HUES64 (cell line): ENCODE measurements around the gene CD58.
"Not testable (repeated sequence)": the region's sequence is repeated elsewhere in the genome, so short reads cannot be mapped to it uniquely, and the experiment has no call there.

Experiments
- H3K27ac ChIP-seq: 2 replicates; pipeline ENCODE4 v1.7.0; 2013; ENCODE audit warnings: low read depth, low read length, inconsistent platforms
- H3K27me3 ChIP-seq: 2 replicates; pipeline ENCODE4 v1.6.1; 2013; ENCODE audit warnings: mild to moderate bottlenecking, low read length; ENCODE audit not compliant: insufficient read depth
- H3K36me3 ChIP-seq: 2 replicates; pipeline ENCODE4 v1.6.1; 2013; ENCODE audit warnings: mild to moderate bottlenecking, low read length; ENCODE audit not compliant: insufficient read depth
- H3K4me1 ChIP-seq: 2 replicates; pipeline ENCODE4 v1.6.1; 2013; ENCODE audit warnings: mild to moderate bottlenecking, low read length, moderate library complexity; ENCODE audit not compliant: insufficient read depth
- H3K4me3 ChIP-seq: 2 replicates; pipeline ENCODE4 v1.5.1; 2013; ENCODE audit warnings: mild to moderate bottlenecking, low read length, moderate library complexity
- H3K9ac ChIP-seq: 2 replicates; pipeline ENCODE4 v1.6.1; 2013; ENCODE audit warnings: mild to moderate bottlenecking, low read depth, low read length
- H3K9me3 ChIP-seq: 2 replicates; pipeline ENCODE4 v1.6.1; 2013; ENCODE audit warnings: low read depth, low read length; ENCODE audit not compliant: insufficient read depth
- WGBS: fragments of 150-250, 120-280 bp; methylation state at CpG from one replicate; pipeline ENCODE4 v1.1.7; 2013; ENCODE audit warnings: missing lambda C conversion rate; 5-methylcytosine and 5-hydroxymethylcytosine counted together

The CD58 gene

GRCh38 chr1:116604408-116604807 lies 33.6 kb upstream of the CD58 start:
- H3K36me3 ChIP-seq, H3K9ac ChIP-seq: not testable (repeated sequence)
- WGBS, result 93% methylated on average over 3 of the region's 6 CpGs

DNA sequence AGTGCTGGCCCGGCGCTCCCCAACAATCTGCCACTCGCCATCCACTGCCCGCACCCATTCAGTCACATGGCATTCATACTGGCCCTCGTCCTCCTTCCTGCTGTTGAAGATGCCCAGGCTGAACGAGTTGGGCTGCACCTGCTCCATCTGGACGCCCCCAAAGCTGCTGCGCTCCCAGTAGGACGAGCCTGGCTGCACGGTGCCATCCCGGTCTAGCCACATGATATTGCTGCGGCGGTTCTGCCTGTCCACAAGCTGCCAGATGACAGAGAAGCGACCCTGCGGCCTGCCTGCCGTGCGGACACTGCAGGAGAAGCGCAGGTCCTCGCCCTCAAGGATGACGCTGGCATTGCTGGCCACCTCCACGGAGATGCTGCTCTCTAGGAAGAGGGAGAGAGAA lies 32.8 kb upstream of the CD58 start:
- WGBS, result 94% methylated on average over 20 of the region's 21 CpGs
- not testable (repeated sequence) for H3K9ac ChIP-seq, H3K36me3 ChIP-seq, H3K4me3 ChIP-seq, H3K27ac ChIP-seq, H3K4me1 ChIP-seq, H3K9me3 ChIP-seq, H3K27me3 ChIP-seq

More at GRCh38 chr1:116604408-116604807, 33.6 kb upstream of the CD58 start:
- H3K9me3 ChIP-seq, H3K27ac ChIP-seq, H3K27me3 ChIP-seq, H3K4me1 ChIP-seq, H3K4me3 ChIP-seq: not testable (repeated sequence)

DNA sequence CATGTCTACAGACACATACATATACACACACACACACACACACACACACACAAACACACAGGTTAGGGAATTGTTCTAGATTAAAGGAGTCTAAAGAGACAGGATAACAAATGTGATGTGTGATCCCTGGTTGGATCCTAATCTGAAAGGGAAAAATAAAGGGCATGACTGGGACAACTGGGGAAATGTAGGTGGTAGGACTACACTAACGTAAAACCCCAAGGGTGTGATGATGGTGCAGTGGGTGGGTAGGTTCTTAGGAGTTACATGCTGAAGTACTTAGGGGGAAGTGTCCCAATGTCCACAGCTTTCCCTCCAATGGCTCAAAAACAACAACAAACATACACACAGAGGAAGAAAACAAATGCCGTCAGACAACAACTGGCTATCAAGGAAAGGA lies 28.5 kb upstream of the CD58 start:
- not testable (repeated sequence) for H3K27ac ChIP-seq, H3K4me3 ChIP-seq, H3K4me1 ChIP-seq, H3K9me3 ChIP-seq, H3K9ac ChIP-seq, H3K36me3 ChIP-seq, H3K27me3 ChIP-seq
- WGBS, result 100% methylated on average over 1 of the region's 2 CpGs

DNA sequence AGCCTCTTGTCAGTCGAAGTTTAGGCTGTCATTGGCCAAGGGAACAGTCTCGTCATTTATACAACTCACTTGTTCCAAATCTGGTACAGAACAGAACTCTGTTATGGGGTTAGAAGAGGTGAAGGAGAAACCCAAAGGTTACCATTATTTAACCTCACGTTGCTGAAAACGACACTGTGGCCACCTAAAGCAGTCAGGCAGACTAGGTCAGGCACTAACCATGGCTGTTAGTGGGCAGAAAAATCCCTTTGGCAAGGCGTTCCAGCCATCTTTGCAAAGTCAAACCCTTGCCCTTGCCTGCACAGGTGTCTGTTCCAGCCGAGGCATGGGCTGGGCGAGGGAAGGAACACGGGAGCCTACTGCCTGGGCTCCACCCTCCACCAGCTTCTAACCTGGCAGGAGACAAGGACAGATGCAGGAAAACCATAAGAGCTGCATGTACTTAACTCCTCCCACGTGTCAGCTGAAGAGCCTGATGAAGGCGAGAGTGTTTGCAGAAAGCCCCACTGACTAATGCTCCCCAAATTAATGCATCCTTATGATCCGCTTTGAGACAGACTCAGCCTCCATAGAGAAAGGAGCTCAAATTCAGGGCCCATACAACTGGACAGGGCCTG lies 27.7 kb upstream of the CD58 start:
- H3K9ac ChIP-seq, H3K36me3 ChIP-seq, H3K9me3 ChIP-seq, H3K27ac ChIP-seq, H3K4me1 ChIP-seq, H3K27me3 ChIP-seq, H3K4me3 ChIP-seq: not testable (repeated sequence)
- 91% methylated on average over 11 of the region's 11 CpGs for WGBS

DNA sequence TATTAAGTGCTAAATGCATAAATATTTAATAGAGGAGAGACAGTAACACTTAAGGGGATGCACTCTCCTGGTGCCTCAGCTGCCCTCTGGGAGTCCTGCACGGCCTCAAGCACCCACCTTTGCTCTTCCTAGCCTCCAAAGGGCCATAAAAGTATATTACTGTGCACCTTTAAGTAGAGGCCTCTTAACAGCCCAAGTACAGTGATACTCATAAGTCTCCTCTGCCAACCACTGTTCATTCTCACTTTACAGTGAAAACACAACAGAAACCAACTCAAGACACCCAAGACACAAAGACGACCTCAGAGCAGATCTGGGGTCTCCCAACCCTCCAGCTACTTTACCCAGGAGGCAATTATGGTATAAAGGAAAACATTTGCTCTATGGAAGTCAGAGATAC lies 26.6 kb upstream of the CD58 start:
- WGBS, result 82% methylated on average over 1 of the region's 2 CpGs
- not testable (repeated sequence) for H3K4me1 ChIP-seq, H3K36me3 ChIP-seq, H3K27ac ChIP-seq, H3K4me3 ChIP-seq, H3K9me3 ChIP-seq, H3K27me3 ChIP-seq, H3K9ac ChIP-seq

DNA sequence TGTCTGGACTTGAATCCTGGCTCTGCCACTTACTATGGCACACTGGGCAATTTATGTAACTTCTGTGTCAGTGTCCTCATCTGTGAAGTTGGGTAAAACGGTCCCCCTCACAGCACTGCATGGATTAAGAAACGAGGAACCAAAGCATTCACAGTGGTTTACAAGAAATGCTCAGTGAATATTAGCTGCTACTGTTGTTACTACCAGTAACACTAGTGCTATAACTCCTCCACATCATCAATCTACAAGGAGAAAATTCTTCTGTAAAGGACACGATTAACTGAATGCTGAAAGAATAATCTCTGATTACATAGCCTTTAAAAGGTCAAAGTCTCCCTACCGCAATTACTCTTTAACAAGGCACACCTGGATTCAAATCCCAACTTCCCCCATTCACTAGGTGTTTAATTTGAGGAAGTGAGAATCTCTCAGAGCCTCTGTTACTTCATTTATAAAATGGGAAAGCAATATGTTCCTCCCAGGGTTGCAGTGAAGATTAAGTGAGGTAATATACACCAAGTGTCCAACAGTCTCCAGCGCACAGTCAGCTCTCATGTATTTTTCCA lies 26.0 kb upstream of the CD58 start:
- H3K9ac ChIP-seq, H3K4me3 ChIP-seq, H3K27me3 ChIP-seq, H3K9me3 ChIP-seq, H3K27ac ChIP-seq, H3K4me1 ChIP-seq, H3K36me3 ChIP-seq: not testable (repeated sequence)
- 98% methylated on average over 3 of the region's 5 CpGs for WGBS

DNA sequence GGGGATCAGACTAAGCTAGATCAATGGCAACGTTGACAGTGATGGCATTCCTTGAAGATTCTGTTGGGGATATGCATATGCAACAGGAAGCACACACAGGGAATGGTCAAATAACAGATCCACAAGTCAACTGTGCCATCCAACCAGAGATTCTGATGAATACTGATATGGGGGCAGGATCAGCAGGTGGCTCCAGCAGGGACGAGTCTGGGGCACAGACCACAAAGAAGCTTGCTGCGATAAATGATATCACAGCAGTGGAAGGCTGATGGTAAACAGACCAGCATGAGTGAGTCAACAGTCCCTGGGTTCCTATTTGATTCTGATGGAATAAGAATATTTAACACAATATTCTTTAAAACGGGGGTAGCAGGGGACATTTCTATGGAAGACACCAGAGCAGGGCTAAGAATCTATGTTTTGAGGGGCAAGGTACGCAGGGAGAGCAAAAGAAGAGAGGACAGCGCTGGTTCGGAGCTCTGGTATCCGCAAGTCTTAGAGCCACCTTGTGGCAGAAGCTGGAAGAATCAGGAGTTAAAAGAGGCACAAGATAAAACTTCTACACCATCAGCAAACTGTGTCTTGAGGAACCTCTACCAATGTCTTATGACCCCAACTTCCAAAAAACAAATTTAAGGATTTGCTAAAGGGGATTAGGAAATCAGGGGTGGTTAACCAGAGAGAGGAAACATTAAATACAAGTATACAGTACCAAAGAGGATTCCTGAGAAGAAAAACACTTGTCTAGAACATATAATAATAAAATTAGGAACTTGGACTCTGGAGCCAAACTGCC lies 25.3 kb upstream of the CD58 start:
- not testable (repeated sequence) for H3K27ac ChIP-seq, H3K9ac ChIP-seq, H3K9me3 ChIP-seq, H3K4me3 ChIP-seq, H3K4me1 ChIP-seq, H3K27me3 ChIP-seq, H3K36me3 ChIP-seq
- 29% methylated on average over 8 of the region's 8 CpGs for WGBS

GRCh38 chr1:116595065-116595840 lies 24.4 kb upstream of the CD58 start:
- not testable (repeated sequence) for H3K27ac ChIP-seq, H3K9ac ChIP-seq, H3K4me1 ChIP-seq, H3K9me3 ChIP-seq, H3K27me3 ChIP-seq, H3K36me3 ChIP-seq, H3K4me3 ChIP-seq
- 85% methylated on average over 4 of the region's 4 CpGs for WGBS

GRCh38 chr1:116593977-116594376 lies 23.2 kb upstream of the CD58 start:
- not testable (repeated sequence) for H3K9me3 ChIP-seq, H3K9ac ChIP-seq, H3K4me1 ChIP-seq, H3K27ac ChIP-seq, H3K4me3 ChIP-seq, H3K36me3 ChIP-seq, H3K27me3 ChIP-seq
- 98% methylated on average over 2 of the region's 3 CpGs for WGBS

GRCh38 chr1:116593401-116593800 lies 22.6 kb upstream of the CD58 start:
- not testable (repeated sequence) for H3K27ac ChIP-seq, H3K4me3 ChIP-seq, H3K27me3 ChIP-seq, H3K36me3 ChIP-seq, H3K9me3 ChIP-seq, H3K4me1 ChIP-seq, H3K9ac ChIP-seq
- WGBS, result 95% methylated on average over 3 of the region's 5 CpGs

GRCh38 chr1:116591951-116592605 lies 21.3 kb upstream of the CD58 start:
- H3K4me1 ChIP-seq, H3K27ac ChIP-seq, H3K36me3 ChIP-seq, H3K9ac ChIP-seq, H3K9me3 ChIP-seq, H3K4me3 ChIP-seq, H3K27me3 ChIP-seq: not testable (repeated sequence)
- WGBS, result 81% methylated on average over 5 of the region's 7 CpGs
